Measurements from ENCODE around the gene TIMP2.

The TIMP2 gene

DNA sequence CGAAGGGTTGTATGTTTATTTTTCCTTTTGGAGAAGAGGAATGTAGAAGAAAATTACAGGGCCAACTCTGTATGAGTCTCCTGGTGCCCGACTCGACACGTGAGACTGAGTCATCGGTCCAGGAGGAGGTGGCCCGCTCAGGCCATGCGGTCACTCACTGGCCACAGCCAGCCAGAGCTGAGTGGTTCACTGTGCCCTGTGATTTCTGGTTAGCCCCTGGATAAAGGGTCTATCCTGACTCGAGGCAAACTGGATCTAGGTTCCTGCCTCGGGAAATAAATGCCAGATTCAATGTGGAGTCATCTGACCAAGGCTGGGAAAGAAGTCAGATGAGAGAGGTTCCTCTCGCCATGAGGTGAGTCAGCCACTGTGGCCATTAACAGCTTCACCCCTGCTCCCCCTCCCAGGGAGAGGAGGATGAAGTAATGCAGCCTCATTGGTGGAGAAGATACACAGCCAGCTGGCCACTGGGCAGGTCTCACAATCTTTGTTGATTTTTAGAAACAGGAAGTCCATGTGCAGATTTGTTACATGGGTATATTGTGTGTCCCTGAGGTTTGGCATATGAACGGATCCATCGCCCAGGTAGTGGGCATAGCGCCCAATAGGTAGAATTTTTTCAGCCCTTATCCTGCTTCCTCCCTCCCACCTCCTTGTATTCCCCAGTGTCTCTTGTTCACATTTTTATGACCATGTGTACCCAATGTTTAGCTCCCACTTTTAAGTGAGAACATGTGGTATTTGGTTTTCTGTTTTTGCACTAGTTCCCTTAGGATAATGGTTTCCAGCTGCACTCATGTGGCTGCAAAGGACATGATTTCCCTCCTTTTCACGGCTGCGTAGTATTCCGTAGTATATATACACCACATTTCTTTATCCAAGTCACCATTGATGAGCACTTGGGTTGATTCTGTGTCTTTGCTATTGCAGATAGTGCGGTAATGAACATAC, 62.8 kb downstream of the TIMP2 start:
- TF ChIP-seq, protein P1, sequence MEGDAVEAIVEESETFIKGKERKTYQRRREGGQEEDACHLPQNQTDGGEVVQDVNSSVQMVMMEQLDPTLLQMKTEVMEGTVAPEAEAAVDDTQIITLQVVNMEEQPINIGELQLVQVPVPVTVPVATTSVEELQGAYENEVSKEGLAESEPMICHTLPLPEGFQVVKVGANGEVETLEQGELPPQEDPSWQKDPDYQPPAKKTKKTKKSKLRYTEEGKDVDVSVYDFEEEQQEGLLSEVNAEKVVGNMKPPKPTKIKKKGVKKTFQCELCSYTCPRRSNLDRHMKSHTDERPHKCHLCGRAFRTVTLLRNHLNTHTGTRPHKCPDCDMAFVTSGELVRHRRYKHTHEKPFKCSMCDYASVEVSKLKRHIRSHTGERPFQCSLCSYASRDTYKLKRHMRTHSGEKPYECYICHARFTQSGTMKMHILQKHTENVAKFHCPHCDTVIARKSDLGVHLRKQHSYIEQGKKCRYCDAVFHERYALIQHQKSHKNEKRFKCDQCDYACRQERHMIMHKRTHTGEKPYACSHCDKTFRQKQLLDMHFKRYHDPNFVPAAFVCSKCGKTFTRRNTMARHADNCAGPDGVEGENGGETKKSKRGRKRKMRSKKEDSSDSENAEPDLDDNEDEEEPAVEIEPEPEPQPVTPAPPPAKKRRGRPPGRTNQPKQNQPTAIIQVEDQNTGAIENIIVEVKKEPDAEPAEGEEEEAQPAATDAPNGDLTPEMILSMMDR (conservative IDR thresholded peaks at IDR 0.05), result no peak
- TF ChIP-seq ZFX (IDR thresholded peaks at IDR 0.05), result no peak
- no peak overlapping the region for H3K27ac ChIP-seq

DNA sequence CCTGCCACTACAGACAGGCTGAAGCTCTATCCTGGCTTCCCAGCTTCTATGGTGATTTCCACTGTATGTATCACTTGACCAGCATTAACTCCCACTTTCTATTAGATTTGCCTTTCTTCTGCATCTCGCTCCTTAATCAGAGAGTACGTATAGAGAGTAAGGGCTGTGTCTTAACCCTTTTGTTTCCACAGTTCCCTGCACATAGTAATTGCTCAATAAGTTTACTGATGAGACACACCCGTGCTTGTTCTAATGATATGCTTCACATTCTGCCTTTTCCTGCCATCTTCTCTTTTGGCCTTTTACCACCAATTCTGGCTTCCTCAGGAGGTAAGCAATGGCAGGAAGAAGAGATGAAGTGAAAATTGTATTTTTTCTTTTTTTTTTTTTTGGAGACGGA, 64.0 kb downstream of the TIMP2 start:
- TF ChIP-seq, protein P1 (conservative IDR thresholded peaks at IDR 0.05), result no peak
- no peak for TF ChIP-seq ZFX (IDR thresholded peaks at IDR 0.05)
- H3K27ac ChIP-seq, result no peak overlapping the region

DNA sequence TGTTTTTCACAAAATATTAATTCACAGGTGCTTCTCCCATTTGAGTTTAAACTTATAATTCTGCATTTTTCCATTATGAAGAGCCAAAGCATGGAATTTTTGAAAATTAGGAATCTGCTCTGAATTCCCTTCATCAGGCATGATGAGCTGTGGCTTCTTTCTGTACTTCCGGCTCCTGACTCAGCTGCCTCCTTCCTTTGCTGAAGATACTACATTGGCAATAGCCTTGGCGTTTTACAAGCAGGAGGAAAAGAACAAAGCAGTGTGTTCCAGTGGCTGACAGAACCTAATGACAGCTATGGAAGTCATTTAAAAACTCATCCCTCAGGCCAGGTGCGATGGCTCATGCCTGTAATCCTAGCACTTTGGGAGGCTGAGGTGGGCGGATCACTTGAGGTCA, 66.1 kb downstream of the TIMP2 start:
- TF ChIP-seq, protein P1 (conservative IDR thresholded peaks at IDR 0.05), result no peak
- no peak for TF ChIP-seq ZFX (IDR thresholded peaks at IDR 0.05)
- no peak overlapping the region for H3K27ac ChIP-seq

DNA sequence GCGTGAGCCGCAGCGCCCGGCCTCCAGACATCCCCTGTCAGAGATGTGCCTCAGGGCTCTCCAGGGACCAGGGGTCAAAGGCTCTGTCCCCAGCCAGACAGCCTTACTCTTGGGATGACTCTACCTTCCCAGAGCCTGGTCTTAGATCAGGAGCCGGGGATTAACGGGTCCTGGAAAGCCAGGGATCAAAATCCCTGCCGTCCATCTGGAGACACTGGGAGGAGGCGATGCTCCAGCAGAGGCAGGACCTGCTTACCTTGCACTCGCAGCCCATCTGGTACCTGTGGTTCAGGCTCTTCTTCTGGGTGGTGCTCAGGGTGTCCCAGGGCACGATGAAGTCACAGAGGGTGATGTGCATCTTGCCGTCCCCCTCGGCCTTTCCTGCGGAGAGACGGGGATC, 67.9 kb downstream of the TIMP2 start:
- H3K27ac ChIP-seq, result no peak overlapping the region
- no peak for TF ChIP-seq ZFX (IDR thresholded peaks at IDR 0.05)
- TF ChIP-seq, protein P1 (conservative IDR thresholded peaks at IDR 0.05), result no peak

DNA sequence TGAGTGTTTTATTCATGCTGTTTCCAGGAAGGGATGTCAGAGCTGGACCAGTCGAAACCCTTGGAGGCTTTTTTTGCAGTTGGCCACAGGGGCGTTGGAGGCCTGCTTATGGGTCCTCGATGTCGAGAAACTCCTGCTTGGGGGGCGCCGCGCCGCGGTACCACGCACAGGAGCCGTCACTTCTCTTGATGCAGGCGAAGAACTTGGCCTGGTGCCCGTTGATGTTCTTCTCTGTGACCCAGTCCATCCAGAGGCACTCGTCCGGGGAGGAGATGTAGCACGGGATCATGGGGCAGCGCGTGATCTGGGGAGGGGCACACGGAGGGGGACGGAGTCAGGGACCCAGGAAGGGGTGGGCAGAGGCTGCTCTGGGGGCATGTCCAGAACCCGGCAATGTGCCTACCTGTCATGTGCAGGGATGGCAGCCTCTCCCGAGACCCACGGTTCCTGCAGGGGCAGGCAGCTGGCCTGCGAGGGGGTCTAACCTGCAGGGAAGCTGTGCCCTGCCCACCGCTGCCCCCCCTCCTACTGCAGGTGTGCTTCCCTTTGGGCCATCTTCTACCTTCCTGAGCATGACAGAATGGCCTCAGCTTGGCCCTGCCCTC, 69.5 kb downstream of the TIMP2 start:
- no peak overlapping the region for H3K27ac ChIP-seq
- TF ChIP-seq, protein P1 (conservative IDR thresholded peaks at IDR 0.05), result no peak
- no peak for TF ChIP-seq ZFX (IDR thresholded peaks at IDR 0.05)

DNA sequence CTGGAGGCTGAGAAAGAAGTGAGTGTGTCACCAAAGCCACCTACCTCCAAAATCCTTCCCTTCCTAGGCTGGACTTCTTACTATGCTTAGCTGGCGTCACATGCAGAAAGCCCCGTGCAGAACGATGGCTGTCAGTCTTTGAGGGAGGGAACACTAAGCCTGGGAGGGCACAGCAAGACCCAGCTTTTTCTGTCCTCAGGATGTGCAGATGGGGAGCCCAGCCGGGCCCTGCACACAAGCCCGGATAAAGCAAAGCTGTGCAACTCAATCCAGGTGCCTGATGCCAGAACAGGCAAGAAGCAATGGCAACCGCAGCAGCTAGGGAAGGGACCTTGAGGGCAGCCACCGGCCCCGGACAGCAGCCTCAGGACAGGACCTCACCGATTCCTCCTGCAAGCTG, 70.7 kb downstream of the TIMP2 start:
- TF ChIP-seq, protein P1 (conservative IDR thresholded peaks at IDR 0.05), result no peak
- TF ChIP-seq ZFX (IDR thresholded peaks at IDR 0.05), result no peak
- H3K27ac ChIP-seq, result peak overlapping the region; percentile 40

DNA sequence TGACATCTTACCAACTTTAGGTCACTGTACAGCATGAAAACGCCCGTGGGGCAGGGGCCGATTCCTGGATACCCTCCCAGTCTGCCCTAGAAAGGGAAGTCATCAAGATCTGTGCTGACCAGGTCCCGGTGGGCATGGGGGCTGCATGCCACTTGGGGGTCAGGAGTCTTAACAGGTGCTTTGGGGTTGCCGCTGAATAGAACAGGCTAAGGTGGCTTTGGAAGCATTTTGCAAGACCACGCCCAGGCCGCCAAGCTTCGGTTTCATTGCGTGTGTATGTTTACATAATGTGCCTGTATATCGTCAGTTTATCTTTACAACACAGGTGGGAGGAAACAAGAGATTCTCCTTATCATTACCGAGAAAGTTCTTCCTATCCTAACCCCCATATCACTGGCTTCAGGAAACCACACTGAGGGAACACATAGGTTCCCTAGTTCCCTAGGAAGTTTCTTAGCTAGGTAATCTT, 71.2 kb downstream of the TIMP2 start:
- H3K27ac ChIP-seq, result peak overlapping the region; percentile 40
- no peak for TF ChIP-seq ZFX (IDR thresholded peaks at IDR 0.05)
- TF ChIP-seq, protein P1 (conservative IDR thresholded peaks at IDR 0.05), result no peak

Measured in C4-2B (cell line).